Stimulated activated CD4-positive, alpha-beta T cell treated with anti-CD3 and anti-CD28 coated beads, Interleukin-1b, Interleukin-23, amount 100 ng/mL, for 24 hours (primary cell): ENCODE data around the gene B4GAT1.
A peak's percentile ranks its signal among the peaks of the same experiment; 100 is the strongest.
"Not testable (repeated sequence)": the region's sequence is repeated elsewhere in the genome, so short reads cannot be mapped to it uniquely, and the experiment has no call there.

Experiments used
- DNase-seq, 4 experiments: peaks; one replicate each; pipeline ENCODE4 v3.0.0-alpha.2; 2020; ENCODE audit warnings: low read depth in 4 of 4, low spot score in 1 of 4

B4GAT1 gene

DNA sequence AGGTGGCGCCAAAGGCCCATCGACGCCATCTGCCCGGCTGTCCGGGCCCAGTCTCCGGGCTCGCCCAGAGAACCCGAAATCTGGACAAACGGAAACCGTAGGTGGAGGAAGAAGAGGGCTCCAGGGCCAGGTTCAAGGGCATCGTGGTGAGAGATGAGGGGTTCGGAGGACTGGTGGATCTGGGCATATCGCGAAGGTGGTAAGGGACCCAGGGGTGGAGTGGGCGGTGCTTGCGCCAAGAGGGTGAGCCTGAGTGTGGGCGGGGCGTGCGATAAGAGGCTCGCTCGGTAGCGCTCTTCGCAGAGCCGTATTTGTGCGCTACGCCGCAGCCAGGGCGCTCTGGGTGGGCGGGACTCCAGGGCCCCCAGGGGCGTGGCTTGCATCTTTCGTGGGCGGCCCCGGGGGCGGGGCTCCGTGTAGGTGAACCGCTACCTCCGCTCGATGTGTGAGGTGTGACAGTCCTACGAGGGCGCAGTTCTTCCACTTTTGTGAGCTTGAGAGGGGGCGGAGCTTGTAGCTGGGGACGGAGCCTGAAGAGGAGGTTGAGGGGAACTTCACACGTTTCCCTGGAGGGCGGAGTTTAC lies 35.4 kb downstream of the B4GAT1 start:
- DNase-seq, result peak; percentile 67 to 92 (median 92)

DNA sequence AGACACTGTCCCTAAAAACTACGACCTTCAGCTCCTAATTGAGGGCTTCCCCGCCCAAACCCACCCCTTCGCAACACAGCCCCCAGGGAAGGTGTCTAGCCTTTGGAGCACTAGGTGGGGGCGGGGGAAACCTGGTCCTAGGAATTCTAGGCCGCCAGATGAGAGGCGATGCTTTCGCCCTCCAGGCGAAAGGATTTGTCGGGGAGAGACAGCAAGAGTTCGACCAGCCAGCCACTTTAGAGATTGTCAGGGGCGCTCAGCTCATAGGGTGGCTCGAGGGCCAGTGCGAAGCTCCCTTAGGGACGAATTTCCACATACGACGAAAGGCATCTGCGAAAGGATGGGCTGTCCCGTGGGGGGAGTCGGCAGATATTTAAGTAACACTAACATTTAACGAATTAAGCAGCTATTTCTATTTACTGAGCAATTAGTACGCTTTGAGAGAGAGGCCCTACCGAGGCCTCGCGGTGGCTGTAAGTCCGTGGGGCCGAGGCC lies 35.9 kb downstream of the B4GAT1 start:
- DNase-seq, result no peak

DNA sequence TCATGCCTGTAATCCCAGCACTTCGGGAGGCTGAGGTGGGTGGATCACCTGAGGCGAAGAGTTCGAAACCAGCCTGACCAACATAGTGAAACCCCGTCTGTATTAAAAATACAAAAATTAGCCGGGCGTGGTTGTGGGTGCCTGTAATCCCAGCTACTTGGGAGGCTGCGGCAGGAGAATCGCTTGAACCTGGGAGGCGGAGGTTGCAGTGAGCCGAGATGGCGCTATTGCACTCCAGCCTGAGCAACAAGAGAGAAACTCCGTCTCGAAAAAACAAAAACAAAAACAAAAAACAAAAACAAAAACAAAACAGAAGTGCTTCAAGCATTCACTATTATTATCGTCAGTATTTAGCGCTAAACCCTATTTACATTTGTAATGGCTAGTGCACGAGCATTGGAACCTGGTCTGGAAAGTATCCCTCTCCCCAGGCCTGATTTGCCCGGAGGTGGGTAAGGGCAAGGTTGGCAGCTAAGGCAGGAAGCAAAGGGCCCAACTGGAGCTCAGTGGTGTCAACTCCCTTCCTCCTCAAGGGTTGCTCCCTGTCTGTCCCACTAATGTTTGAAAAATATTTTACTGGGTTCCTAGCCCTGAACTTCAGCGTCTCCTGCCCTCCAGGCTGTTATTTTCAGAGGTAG lies 36.5 kb downstream of the B4GAT1 start:
- DNase-seq, result not testable (repeated sequence)

DNA sequence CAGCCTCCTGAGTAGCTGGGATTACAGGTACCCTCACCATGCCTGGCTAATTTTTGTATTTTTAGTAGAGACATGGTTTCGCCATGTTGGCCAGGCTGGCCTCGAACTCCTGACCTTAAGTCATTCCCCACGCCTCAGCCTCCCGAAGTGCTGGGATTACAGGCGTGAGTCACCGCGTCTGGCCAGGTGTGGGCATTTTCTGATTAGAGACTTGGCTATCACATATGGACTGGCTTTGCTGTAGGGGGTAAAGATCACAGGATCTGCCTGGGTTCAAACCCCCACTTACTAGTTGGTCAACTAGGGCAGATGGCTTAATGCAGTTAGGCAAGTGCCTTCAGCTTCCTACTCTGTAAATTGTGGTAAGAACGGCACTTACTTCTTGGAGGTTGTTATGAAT lies 37.1 kb downstream of the B4GAT1 start:
- no peak for DNase-seq

DNA sequence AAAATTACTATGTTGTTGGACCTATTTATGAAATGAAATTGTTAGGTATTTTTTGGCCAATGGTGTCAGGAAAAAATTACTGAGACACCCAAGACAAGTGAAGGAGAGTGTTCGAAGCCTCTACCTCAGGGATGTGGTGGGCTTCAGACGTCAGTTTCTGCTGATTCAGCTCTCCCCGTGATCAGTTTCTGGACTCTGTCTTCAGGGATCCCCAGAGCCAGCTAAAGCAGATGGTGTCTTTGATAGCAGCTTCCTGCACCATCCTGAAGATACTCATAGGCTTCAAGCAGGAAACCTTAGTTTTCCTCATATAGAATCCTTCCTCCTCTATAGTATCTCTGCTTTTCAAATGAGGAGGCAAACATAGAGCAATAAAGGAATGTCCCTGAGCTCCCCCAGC lies 38.0 kb downstream of the B4GAT1 start:
- DNase-seq, result no peak

DNA sequence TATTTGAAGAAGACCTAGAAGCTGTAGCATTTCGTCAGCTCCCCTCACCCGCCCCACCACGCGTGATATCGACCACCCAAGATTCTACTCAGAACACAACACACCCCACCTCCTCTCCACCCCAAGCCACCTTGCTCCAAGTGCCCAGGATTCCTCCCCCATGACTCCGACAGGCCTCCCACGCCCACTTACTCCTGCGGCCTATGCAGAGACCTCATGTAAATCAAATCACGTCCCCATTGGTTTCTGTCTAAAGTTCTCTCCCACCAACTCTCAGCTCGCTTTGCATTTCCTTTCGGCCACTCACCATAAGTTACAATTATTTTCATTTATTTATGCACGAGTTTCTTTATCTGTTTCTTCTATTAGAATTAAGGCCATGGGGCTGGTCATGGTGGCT lies 44.8 kb downstream of the B4GAT1 start:
- DNase-seq, result no peak

DNA sequence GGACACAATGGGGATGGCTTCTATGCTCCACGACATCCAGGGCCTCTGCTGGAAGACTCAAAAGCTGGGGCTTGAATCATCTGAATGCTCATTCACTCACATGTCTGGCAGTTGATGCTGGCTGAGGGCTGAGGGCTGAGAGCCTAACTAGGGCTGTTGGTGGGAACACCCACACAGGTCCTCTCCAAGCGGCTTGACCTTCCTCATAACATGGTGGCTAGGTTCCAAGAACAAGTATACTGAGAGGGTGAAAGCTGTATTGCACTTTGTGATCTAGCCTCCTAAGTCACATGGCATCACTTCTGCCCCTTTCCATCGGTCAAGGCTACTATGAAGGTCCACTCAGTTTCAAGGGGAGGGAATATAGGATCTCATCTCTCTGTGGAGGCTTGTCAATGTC lies 48.2 kb downstream of the B4GAT1 start:
- no peak for DNase-seq

DNA sequence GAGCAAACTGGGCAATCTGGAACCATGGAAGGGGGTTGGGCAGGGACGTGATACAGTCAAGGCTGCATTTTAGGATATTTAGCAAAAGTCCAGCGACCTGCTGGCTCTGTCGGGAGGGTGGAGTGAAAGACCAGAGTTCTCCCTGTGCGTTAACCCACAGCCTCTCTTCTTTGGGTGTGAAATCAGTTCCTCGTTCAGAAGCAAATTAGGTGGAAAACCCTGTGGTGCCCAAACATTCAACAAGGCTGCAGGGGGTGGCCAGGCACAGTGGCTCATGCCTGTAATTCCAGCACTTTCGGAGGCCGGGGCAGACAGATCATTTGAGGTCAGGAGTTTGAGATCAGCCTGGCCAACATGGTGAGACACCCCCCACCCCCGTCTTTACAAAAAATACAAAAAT lies 49.8 kb downstream of the B4GAT1 start:
- no peak for DNase-seq
